GM21515 (cell line): ENCODE results near the gene TMEM72.
"Not testable (repeated sequence)": the region's sequence is repeated elsewhere in the genome, so short reads cannot be mapped to it uniquely, and the experiment has no call there.

Source experiments
- ATAC-seq: cut with Tn5 transposase; IDR thresholded peaks from one replicate; pipeline ENCODE4 v1.9.1; 2021; ENCODE audit not compliant: unreplicated experiment

Gene TMEM72

DNA sequence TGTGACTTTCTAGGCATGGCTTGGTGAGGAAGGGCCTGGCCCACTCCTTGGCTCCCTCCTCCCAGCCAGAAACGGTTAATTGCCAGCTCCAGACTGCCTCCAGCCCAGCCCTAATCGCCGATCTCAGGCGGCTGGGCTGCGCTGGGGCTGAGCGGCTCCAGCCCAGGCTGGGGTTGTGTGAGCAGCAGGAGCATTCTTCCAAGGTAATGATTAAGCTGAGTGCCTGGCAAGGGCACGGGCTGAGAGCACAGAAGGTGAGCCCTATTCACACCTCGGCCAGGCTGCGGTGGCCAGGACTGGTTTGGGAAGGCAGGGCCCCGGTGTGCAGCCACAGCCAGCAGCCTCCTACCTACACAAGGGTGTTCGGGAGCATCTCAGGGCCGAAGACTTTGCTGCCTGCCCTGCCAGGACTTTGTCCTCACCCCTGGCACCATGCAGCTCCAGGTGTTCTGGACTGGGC, at the start of gene TMEM72:
Gene TMEM72, plus strand, starts transcription at position 257 of the 460 bp plus-strand sequence. Its CDS starts 176 bp downstream, at position 433.
- no peak for ATAC-seq

DNA sequence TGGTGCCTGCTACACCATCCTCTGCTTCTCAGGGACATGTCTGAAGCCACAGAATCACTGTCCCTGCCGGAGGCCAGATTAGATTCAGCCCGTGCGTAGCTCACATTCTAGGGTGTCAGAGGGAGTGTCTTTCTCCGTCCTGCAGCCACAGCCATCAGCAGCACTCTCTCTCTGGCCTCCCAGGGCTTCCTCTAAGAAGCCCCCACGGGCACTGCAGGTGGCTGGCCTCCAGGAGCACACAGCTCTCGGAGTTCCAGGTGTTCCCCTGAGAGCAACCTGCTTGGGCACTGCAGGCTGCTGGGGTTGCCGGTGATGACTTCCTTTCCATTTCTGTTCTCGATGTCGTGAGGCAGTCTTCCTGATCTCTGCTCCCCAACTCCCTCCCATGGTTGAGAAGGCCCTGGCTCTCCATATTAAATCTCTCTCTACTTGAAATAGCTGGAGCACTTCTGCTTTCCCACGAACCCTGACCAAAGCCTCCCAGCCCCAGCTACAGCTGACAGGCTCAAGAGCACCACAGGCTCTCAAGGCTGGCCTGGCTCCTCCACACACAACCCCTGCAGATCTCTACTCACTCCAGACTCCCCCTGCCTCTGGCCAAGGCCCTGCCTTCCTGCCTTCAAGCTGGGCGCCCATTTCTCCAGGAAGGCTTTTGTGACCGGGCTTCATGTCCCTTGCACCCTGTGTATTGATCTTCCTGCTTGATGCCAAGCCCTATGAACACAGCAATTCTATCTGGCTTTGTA, 49.0 kb upstream of the TMEM72 start:
- ATAC-seq: no peak

- no peak for ATAC-seq
Observed at GRCh38 chr10:44862924-44863323, 48.2 kb upstream of the TMEM72 start.

DNA sequence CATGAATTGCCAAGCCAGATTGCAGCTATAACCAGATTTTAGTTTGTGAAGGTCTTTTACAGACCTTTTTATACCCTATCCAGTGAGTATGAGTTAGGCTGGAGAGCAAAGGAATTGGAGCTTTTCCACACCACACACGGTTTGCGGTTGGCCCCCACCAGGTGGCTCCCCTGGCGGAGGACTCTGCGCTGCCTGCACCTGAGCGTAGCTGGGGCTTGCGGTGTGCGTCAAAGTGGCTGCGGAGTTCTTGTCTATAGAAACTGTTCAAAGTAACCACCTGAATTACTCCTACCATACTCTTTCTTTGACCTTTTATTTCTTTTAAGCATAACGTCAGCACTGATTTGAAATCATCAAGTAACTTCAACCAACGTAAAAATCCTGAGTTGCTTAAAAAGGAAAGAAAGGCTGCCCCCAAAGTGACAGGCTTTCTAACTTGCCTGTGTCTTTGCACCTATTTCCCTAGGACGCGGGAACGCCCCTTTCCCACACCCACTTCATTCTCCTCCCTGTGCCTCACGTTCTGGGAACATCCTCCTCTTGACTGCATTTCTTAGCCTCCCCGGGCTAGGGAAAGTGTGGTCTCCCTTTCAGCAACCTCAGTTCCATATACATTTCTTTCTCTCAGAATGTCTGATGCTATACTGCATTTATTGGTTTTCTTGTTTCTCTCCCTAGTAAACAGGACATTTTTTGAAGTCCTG, 47.6 kb upstream of the TMEM72 start:
- no peak for ATAC-seq

GRCh38 chr10:44864051-44864450, 47.1 kb upstream of the TMEM72 start:
- no peak for ATAC-seq

- ATAC-seq: peak; percentile 84
Observed at GRCh38 chr10:44864637-44865288, 46.4 kb upstream of the TMEM72 start.

DNA sequence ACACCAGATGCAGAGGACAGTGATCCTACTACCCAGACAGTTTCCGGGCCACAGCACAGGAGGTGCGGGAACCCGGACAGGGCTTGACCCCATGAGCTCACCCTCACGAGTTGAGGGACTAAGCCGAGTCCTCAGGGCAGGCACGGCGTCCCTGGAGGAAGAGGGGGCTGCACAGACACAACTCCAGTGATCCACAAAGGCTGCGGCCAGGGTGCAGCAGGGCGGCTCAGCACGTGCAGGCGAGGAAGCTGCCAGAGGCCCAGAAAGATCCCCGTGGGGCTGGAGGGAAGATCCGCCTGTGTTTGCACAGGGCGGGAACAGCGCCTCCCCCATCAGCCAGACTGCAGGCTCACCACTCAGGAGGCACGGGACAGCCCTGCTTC, 45.9 kb upstream of the TMEM72 start:
- no peak for ATAC-seq

GRCh38 chr10:44866367-44866766, 44.8 kb upstream of the TMEM72 start:
- not testable (repeated sequence) for ATAC-seq

GRCh38 chr10:44870031-44870430, 41.1 kb upstream of the TMEM72 start:
- ATAC-seq: no peak

DNA sequence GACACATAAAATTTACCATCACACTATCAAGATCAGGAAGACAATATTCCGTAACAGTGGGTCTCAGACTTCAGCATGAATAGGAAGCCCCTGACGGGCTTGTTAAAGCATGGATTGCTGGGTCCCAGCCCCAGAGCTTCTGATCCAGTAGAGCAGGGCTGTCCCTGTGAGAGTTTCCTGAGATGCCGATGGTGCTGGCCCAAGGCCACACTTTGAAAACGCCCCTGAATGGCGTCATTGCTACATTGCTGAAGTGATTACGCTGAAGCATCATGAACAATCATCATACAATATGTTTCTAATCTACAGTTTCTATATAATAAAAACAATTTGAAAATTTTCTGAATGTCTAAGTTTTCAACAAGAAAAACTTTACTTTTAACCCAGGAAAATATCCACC, 38.0 kb upstream of the TMEM72 start:
- ATAC-seq: no peak

DNA sequence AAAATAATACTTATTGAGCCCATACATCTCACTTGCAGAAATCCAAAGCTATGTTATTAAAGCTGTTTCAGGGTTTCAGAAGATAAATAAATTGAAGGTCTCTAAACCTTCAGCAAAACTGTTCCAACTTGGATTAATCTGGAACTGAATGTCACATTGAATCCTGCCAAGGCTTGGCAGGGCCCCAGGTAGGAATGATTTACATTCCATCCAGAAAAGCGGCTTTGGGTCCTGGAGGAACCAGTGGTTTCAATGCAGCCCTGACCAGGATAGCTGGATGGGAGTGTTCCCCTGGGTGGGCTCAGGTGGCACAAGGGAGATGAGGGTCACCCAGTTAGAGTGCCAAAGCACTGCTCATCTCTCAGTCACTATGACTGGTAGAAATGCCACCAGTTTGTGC, 37.0 kb upstream of the TMEM72 start:
- ATAC-seq: no peak

DNA sequence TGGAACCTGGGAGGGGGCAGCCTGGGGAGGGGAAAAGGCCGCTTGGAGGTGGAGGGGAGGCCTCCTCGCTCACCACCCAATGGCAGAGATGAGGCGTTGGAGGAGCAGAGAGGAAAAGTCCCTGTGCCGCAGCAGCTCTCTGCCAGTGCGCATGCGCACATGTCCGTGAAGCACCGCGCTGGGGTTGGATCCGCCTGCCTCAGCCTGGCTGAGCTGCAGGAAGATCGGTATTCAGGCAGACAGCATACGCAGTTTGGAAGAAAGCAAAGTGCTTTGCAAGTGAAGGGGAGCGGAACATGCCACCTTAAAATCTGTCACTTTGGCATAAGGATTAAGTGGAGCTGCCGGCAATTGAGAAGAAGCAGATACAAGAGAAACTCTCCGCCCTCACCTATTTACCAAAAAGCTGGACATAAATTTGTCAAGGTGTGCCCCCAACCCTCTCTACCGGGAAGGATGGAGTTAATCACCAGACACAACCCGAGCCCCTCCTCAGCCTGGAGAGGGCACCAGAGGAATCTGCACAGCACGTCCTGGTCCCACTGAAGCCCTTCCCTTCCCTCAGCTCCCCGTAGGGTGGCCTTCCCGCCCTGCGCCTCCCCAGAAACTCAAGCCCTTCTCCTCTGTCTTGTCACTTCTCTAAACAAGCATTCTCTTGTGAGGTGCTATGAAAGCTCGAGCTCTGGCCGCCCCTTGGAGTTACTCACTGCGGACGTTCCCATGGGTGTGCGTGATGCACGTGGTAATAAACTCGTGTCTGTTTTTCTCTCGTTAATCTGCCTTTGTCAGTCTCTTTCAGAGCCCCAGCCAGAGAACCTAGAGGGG, 32.2 kb upstream of the TMEM72 start:
- peak; percentile 83 for ATAC-seq

DNA sequence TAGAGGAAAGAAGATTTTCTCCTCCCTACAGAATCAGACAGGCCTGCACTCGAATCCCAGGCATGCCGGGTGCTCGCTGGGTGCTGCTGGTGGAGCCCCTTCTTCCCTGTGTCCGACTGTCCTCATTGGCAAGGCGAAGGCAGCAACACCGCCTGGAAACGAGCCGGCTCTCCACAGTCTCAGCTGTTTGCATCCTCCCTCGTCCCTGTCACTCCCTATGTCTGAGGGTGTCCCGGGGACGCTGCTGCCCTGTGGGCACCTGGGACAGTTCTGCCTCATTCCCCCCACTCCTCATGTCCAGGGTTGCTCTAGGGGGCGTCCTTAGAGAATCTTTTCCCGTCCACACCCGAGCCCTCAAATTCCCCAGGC, 31.6 kb upstream of the TMEM72 start:
- ATAC-seq: no peak

DNA sequence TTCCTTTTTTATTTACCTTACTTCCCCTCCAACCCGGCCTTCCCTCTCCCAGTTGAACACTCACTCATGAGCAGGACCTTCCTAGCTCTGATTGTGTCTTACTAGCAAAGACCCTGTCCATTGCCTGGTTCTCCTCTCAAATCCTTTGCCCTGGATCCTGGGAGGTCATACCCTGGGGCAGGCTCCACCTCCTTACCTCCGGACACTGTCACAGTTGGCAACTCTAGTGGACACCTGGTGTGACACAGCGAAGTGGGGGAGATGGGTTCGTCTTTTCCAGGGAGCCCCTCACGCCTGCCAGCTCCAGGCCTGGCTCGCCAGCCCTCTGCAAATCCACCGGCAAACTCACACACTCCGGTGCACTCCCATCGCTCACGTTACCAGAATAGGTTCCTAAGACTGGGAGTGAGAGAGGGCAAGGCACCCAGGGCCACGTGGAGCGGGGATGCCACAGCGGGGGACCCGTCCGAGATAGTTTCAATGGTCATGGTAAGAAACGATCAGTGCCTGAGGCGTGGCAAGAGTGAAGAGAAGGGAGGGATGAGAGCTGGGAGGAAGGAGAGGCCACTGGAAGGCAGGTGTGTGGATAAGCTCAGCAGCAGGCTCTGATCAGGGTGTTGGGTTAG, 30.9 kb upstream of the TMEM72 start:
- no peak for ATAC-seq

DNA sequence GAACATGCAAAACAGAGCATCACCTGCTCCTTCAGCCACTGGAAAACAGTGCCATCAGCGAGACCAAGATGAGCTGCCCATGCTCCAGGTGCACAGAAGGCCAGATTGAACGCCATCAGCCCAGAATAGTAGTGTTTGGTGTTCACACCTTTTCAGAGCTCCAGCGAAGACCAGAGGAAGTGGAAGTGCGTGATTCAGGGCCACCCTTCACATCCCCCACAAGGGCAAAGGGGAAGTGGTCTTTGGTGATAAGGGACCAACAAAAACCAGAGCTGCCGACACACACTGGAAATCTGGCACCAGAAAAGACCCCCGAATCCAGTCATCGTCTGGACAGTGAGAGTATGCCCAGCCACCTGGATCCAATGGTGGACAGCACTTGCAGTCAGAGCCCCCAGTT, 29.5 kb upstream of the TMEM72 start:
- no peak for ATAC-seq

DNA sequence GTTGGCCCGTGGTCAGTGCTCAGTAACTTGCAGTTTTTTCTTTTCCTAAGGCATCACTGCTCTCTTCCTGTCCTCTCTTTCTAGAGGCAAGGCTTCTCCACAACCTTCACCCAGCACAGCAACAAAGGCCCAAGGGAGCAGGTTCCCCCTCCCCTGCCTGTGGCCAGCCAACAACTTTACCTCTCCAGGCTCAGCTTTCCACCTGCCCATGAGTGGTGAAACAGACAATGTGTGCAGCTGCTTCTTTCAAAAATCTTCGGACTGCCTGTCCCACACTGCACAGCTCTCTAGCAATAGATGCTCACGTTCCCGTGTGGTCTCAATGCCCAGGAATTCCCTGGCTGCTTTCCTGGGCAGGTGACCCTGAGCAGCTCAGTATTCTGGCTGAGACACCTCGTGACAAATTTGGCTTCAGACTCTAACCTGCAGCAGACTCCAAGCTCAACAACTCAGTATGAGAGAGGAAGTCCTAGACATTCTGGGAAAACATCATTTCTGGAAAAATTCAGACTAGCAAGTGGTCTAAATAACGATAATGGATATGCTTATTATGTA, 28.9 kb upstream of the TMEM72 start:
- no peak for ATAC-seq

DNA sequence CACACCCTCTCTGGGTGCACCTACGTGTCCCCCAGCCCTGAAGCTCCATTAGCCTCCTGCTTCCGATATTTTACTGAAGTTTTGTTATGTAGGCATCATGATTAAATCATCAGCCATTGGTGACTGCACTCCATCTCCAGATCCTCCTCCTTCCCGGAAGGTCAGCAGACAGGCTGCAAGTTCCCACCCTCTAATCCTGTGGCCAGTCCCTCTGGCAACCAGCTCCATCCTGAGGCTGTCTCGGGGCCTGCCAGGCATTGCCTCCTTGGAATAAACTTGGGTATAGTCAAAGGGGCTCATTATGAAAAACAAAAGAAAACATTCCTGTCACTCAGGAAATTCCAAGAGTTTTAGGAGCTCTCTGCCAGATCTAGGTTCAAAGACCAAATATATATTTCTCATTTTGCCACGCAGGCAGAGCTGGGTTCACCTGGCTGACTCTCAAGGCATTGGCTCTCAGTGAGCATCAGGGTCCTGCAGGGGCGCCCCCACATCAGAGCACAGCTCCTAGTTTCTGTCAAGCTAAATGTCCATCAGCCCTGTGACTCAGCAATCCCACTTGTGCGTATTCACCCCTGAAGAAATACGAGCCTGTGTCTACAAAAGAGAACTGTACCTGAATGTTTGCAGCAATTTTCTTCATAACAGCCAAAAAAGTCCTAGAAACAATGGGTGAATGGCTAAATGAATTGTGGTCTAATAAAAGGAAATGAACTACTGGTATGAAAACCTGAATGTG, 27.4 kb upstream of the TMEM72 start:
- ATAC-seq: no peak

GRCh38 chr10:44885710-44886109, 25.4 kb upstream of the TMEM72 start:
- no peak for ATAC-seq

DNA sequence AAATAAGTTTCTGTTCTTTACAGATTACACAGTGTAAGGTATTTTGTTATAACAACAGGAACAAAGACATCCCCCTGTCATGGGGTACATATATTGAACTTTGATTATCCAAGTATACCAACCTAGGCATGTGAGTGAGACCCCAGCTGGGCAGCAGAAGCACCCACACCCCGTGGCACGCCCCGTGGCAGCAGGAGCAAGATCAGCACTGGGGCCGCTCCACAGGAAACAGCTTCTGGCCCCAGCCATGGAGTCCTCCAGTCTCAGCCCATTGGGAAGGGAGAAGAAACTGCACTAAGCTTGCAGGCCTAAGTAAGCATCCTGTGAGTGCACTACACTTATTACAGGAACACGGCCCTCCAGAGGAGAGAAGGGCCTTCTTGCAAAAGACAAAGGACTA, 24.2 kb upstream of the TMEM72 start:
- no peak for ATAC-seq

GRCh38 chr10:44888886-44889285, 22.3 kb upstream of the TMEM72 start:
- no peak for ATAC-seq
